Measurements from ENCODE around the gene CTLA4.

- TF ChIP-seq POLR2A (IDR thresholded peaks at IDR 0.05) = no peak
- TF ChIP-seq CTCF (IDR thresholded peaks at IDR 0.05) = no peak
Measured at GRCh38 chr2:203855274-203855673, 12.3 kb upstream of the CTLA4 start.
